ENCODE data around the gene CCDC110.
"Not testable (repeated sequence)": the region's sequence is repeated elsewhere in the genome, so short reads cannot be mapped to it uniquely, and the experiment has no call there.

CCDC110 gene

GRCh38 chr4:185471235-185472102, at the start of gene CCDC110:
Gene CCDC110, minus strand, starts transcription at chr4:185471733. Its CDS starts 50 bp downstream, at chr4:185471683.
- in situ Hi-C loops (cut with MboI; ENCODE audit: low pct_unique_long_range_greater_than_20kb, low sequenced_read_pairs), result no loop called here

GRCh38 chr4:185520119-185520518, 48.6 kb upstream of the CCDC110 start:
- in situ Hi-C loops (cut with MboI; ENCODE audit: low pct_unique_long_range_greater_than_20kb, low sequenced_read_pairs), result no loop called here
- no peak for DNase-seq

More at GRCh38 chr4:185471235-185472102, at the start of gene CCDC110:
- DNase-seq, result peak; percentile 80

GRCh38 chr4:185518494-185518893, 47.0 kb upstream of the CCDC110 start:
- no peak for DNase-seq
- in situ Hi-C loops (cut with MboI; ENCODE audit: low pct_unique_long_range_greater_than_20kb, low sequenced_read_pairs), result no loop called here

GRCh38 chr4:185518069-185518468, 46.5 kb upstream of the CCDC110 start:
- DNase-seq, result no peak

GRCh38 chr4:185515248-185515647, 43.7 kb upstream of the CCDC110 start:
- in situ Hi-C loops (cut with MboI; ENCODE audit: low pct_unique_long_range_greater_than_20kb, low sequenced_read_pairs), result no loop called here

More at GRCh38 chr4:185518069-185518468, 46.5 kb upstream of the CCDC110 start:
- in situ Hi-C loops (cut with MboI; ENCODE audit: low pct_unique_long_range_greater_than_20kb, low sequenced_read_pairs), result no loop called here

GRCh38 chr4:185514182-185514697, 42.7 kb upstream of the CCDC110 start:
- in situ Hi-C loops (cut with MboI; ENCODE audit: low pct_unique_long_range_greater_than_20kb, low sequenced_read_pairs), result no loop called here
- no peak for DNase-seq

More at GRCh38 chr4:185515248-185515647, 43.7 kb upstream of the CCDC110 start:
- no peak for DNase-seq

- peak; percentile 78 for DNase-seq
- in situ Hi-C loops (cut with MboI; ENCODE audit: low pct_unique_long_range_greater_than_20kb, low sequenced_read_pairs), result no loop called here
These were observed 42.1 kb upstream of the CCDC110 start for GRCh38 chr4:185513489-185514181.

GRCh38 chr4:185512516-185512915, 41.0 kb upstream of the CCDC110 start:
- no peak for DNase-seq
- in situ Hi-C loops (cut with MboI; ENCODE audit: low pct_unique_long_range_greater_than_20kb, low sequenced_read_pairs), result no loop called here

- in situ Hi-C loops (cut with MboI; ENCODE audit: low pct_unique_long_range_greater_than_20kb, low sequenced_read_pairs); DNase-seq: not testable (repeated sequence)
These were observed 39.7 kb upstream of the CCDC110 start for GRCh38 chr4:185511243-185511642.

GRCh38 chr4:185510806-185511205, 39.3 kb upstream of the CCDC110 start:
- in situ Hi-C loops (cut with MboI; ENCODE audit: low pct_unique_long_range_greater_than_20kb, low sequenced_read_pairs), result no loop called here
- DNase-seq, result no peak

GRCh38 chr4:185508181-185508580, 36.6 kb upstream of the CCDC110 start:
- in situ Hi-C loops (cut with MboI; ENCODE audit: low pct_unique_long_range_greater_than_20kb, low sequenced_read_pairs), result no loop called here
- DNase-seq, result no peak

GRCh38 chr4:185506422-185506821, 34.9 kb upstream of the CCDC110 start:
- in situ Hi-C loops (cut with MboI; ENCODE audit: low pct_unique_long_range_greater_than_20kb, low sequenced_read_pairs), result no loop called here
- no peak for DNase-seq

GRCh38 chr4:185504098-185505047, 32.8 kb upstream of the CCDC110 start:
- in situ Hi-C loops (cut with MboI; ENCODE audit: low pct_unique_long_range_greater_than_20kb, low sequenced_read_pairs), result no loop called here
- no peak for DNase-seq

- in situ Hi-C loops (cut with MboI; ENCODE audit: low pct_unique_long_range_greater_than_20kb, low sequenced_read_pairs), result no loop called here
- no peak for DNase-seq
These were observed 30.9 kb upstream of the CCDC110 start for GRCh38 chr4:185502386-185502785.

- DNase-seq, result no peak
- in situ Hi-C loops (cut with MboI; ENCODE audit: low pct_unique_long_range_greater_than_20kb, low sequenced_read_pairs), result no loop called here
These were observed 29.0 kb upstream of the CCDC110 start for GRCh38 chr4:185500576-185500975.

GRCh38 chr4:185500035-185500434, 28.5 kb upstream of the CCDC110 start:
- DNase-seq, result no peak
- in situ Hi-C loops (cut with MboI; ENCODE audit: low pct_unique_long_range_greater_than_20kb, low sequenced_read_pairs), result no loop called here

GRCh38 chr4:185488650-185489049, 17.1 kb upstream of the CCDC110 start:
- DNase-seq, result no peak
- in situ Hi-C loops (cut with MboI; ENCODE audit: low pct_unique_long_range_greater_than_20kb, low sequenced_read_pairs), result no loop called here

- in situ Hi-C loops (cut with MboI; ENCODE audit: low pct_unique_long_range_greater_than_20kb, low sequenced_read_pairs), result no loop called here
- DNase-seq, result no peak
These were observed 9.9 kb upstream of the CCDC110 start for GRCh38 chr4:185481401-185481800.

Measured in KBM-7 (cell line).